ENCODE results near the gene SEPHS1. TPM values are rescaled to one million over a fixed set of nuclear protein-coding genes. Genes with fewer than 3 reads are reported as not detected.

Gene SEPHS1
- total RNA-seq, 2 experiments from 2014 or later = 66.5 to 68.7 TPM

GRCh38 chr10:13321576-13321975 is 26.5 kb downstream of the SEPHS1 start:
- Mint-ChIP-seq H3K27ac (no peak overlapping the region), H3K36me3 (peaks cover 24% of the 10 kb centered on the region), H3K4me3 (no peak overlapping the region), H3K9me3 (no peaks in the 10 kb centered on the region), H3K4me1 (no peaks in the 10 kb centered on the region), H3K27me3 (no peaks in the 10 kb centered on the region)
- DNase-seq = no peak

- Mint-ChIP-seq H3K4me3 (no peak overlapping the region), H3K36me3 (peaks cover 9% of the 10 kb centered on the region), H3K27me3 (no peaks in the 10 kb centered on the region), H3K4me1 (no peaks in the 10 kb centered on the region), H3K9me3 (no peaks in the 10 kb centered on the region), H3K27ac (no peak overlapping the region)
- no peak for DNase-seq
These were observed 28.9 kb downstream of the SEPHS1 start for GRCh38 chr10:13319166-13319565.

GRCh38 chr10:13317474-13317873 is 30.6 kb downstream of the SEPHS1 start:
- H3K4me3 Mint-ChIP-seq = no peak overlapping the region
- H3K27me3 Mint-ChIP-seq = no peaks in the 10 kb centered on the region
- DNase-seq = no peak
- peaks cover 6% of the 10 kb centered on the region for H3K36me3 Mint-ChIP-seq
- no peaks in the 10 kb centered on the region for H3K9me3 Mint-ChIP-seq
- H3K4me1 Mint-ChIP-seq = no peaks in the 10 kb centered on the region
- H3K27ac Mint-ChIP-seq = no peak overlapping the region

GRCh38 chr10:13316635-13317311 is 31.3 kb downstream of the SEPHS1 start:
- no peak overlapping the region for H3K4me3 Mint-ChIP-seq
- H3K27me3 Mint-ChIP-seq = no peaks in the 10 kb centered on the region
- H3K36me3 Mint-ChIP-seq = peaks cover 6% of the 10 kb centered on the region
- no peaks in the 10 kb centered on the region for H3K4me1 Mint-ChIP-seq
- H3K9me3 Mint-ChIP-seq = no peaks in the 10 kb centered on the region
- H3K27ac Mint-ChIP-seq = no peak overlapping the region
- DNase-seq = no peak

- no peaks in the 10 kb centered on the region for H3K9me3 Mint-ChIP-seq
- H3K27me3 Mint-ChIP-seq = no peaks in the 10 kb centered on the region
- H3K4me1 Mint-ChIP-seq = no peaks in the 10 kb centered on the region
- H3K36me3 Mint-ChIP-seq = no peaks in the 10 kb centered on the region
- H3K4me3 Mint-ChIP-seq = no peak overlapping the region
- H3K27ac Mint-ChIP-seq = no peak overlapping the region
- no peak for DNase-seq
These were observed 32.7 kb downstream of the SEPHS1 start for GRCh38 chr10:13315361-13315760.

GRCh38 chr10:13311177-13311575 is 36.9 kb downstream of the SEPHS1 start:
- no peaks in the 10 kb centered on the region for H3K4me1 Mint-ChIP-seq
- H3K36me3 Mint-ChIP-seq = no peaks in the 10 kb centered on the region
- no peak for DNase-seq
- H3K4me3 Mint-ChIP-seq = no peak overlapping the region
- no peaks in the 10 kb centered on the region for H3K27me3 Mint-ChIP-seq
- no peaks in the 10 kb centered on the region for H3K9me3 Mint-ChIP-seq
- H3K27ac Mint-ChIP-seq = no peak overlapping the region

- DNase-seq = no peak
- Mint-ChIP-seq H3K27ac (no peak overlapping the region), H3K9me3 (no peaks in the 10 kb centered on the region), H3K4me1 (no peaks in the 10 kb centered on the region), H3K4me3 (no peak overlapping the region), H3K36me3 (no peaks in the 10 kb centered on the region), H3K27me3 (no peaks in the 10 kb centered on the region)
These were observed 37.4 kb downstream of the SEPHS1 start for GRCh38 chr10:13310518-13311176.

GRCh38 chr10:13309792-13310191 is 38.3 kb downstream of the SEPHS1 start:
- no peak overlapping the region for H3K27ac Mint-ChIP-seq
- H3K4me3 Mint-ChIP-seq = no peak overlapping the region
- H3K36me3 Mint-ChIP-seq = no peaks in the 10 kb centered on the region
- H3K9me3 Mint-ChIP-seq = no peaks in the 10 kb centered on the region
- H3K27me3 Mint-ChIP-seq = no peaks in the 10 kb centered on the region
- H3K4me1 Mint-ChIP-seq = no peaks in the 10 kb centered on the region
- no peak for DNase-seq

- H3K36me3 Mint-ChIP-seq = no peaks in the 10 kb centered on the region
- H3K4me1 Mint-ChIP-seq = no peaks in the 10 kb centered on the region
- no peak for DNase-seq
- no peak overlapping the region for H3K27ac Mint-ChIP-seq
- no peak overlapping the region for H3K4me3 Mint-ChIP-seq
- H3K9me3 Mint-ChIP-seq = no peaks in the 10 kb centered on the region
- no peaks in the 10 kb centered on the region for H3K27me3 Mint-ChIP-seq
These were observed 40.0 kb downstream of the SEPHS1 start for GRCh38 chr10:13308096-13308495.

- Mint-ChIP-seq H3K4me1 (peaks cover 10% of the 10 kb centered on the region), H3K4me3 (no peak overlapping the region), H3K36me3 (peaks cover 1% of the 10 kb centered on the region), H3K9me3 (peaks cover 2% of the 10 kb centered on the region), H3K27me3 (no peaks in the 10 kb centered on the region), H3K27ac (no peak overlapping the region)
- no peak for DNase-seq
These were observed 42.0 kb downstream of the SEPHS1 start for GRCh38 chr10:13306103-13306502.

- H3K36me3 Mint-ChIP-seq = peaks cover 1% of the 10 kb centered on the region
- no peaks in the 10 kb centered on the region for H3K27me3 Mint-ChIP-seq
- H3K4me1 Mint-ChIP-seq = peaks cover 17% of the 10 kb centered on the region
- no peak for DNase-seq
- H3K27ac Mint-ChIP-seq = peak overlapping the region; percentile 98
- peak overlapping the region; percentile 87 for H3K4me3 Mint-ChIP-seq
- H3K9me3 Mint-ChIP-seq = peaks cover 2% of the 10 kb centered on the region
These were observed 45.1 kb downstream of the SEPHS1 start for GRCh38 chr10:13302821-13303555.

- peak; percentile 83 for DNase-seq
- Mint-ChIP-seq H3K4me3 (peak within 1 kb of the TSS; percentile 86), H3K9me3 (peaks cover 2% of the 10 kb centered on the region), H3K27ac (peak within 1 kb of the TSS; percentile 85), H3K27me3 (no peaks in the 10 kb centered on the region), H3K36me3 (peaks cover 1% of the 10 kb centered on the region), H3K4me1 (peaks cover 17% of the 10 kb centered on the region)
These were observed 48.4 kb downstream of the SEPHS1 start, which contains the start of gene PHYH for GRCh38 chr10:13299437-13300287. TSS of gene PHYH (minus strand) at chr10:13300064. CDS start at chr10:13300042, 22 bp downstream.

- Mint-ChIP-seq H3K9me3 (peaks cover 2% of the 10 kb centered on the region), H3K4me1 (peaks cover 17% of the 10 kb centered on the region), H3K36me3 (peaks cover 1% of the 10 kb centered on the region), H3K27ac (peak overlapping the region; percentile 17), H3K27me3 (no peaks in the 10 kb centered on the region), H3K4me3 (peak overlapping the region; percentile 82)
- no peak for DNase-seq
These were observed 49.2 kb downstream of the SEPHS1 start for GRCh38 chr10:13298748-13299436.

GRCh38 chr10:13296476-13296875 is 51.6 kb downstream of the SEPHS1 start:
- H3K27ac Mint-ChIP-seq = no peak overlapping the region
- peaks cover 10% of the 10 kb centered on the region for H3K4me1 Mint-ChIP-seq
- H3K27me3 Mint-ChIP-seq = no peaks in the 10 kb centered on the region
- no peak overlapping the region for H3K4me3 Mint-ChIP-seq
- no peaks in the 10 kb centered on the region for H3K9me3 Mint-ChIP-seq
- DNase-seq = no peak
- H3K36me3 Mint-ChIP-seq = no peaks in the 10 kb centered on the region

Data from activated naive CD8-positive, alpha-beta T cell treated with anti-CD3 and anti-CD28 coated beads for 36 hours (primary cell).